ENCODE results near the gene SHC2. TPM values are rescaled to one million over a fixed set of nuclear protein-coding genes. Genes with fewer than 3 reads are reported as not detected.

The SHC2 gene
- total RNA-seq, 2 donors from 2014 or later = 119 to 137 TPM

- peak; percentile 90 for ATAC-seq
- intact Hi-C loops (cut with DNase I) = no loop called here
- WGBS, 2 donors = 2 to 18% methylated on average over 7 to 47 of the region's 48 CpGs
Measured at GRCh38 chr19:506404-507285, 45.8 kb upstream of the SHC2 start.

DNA sequence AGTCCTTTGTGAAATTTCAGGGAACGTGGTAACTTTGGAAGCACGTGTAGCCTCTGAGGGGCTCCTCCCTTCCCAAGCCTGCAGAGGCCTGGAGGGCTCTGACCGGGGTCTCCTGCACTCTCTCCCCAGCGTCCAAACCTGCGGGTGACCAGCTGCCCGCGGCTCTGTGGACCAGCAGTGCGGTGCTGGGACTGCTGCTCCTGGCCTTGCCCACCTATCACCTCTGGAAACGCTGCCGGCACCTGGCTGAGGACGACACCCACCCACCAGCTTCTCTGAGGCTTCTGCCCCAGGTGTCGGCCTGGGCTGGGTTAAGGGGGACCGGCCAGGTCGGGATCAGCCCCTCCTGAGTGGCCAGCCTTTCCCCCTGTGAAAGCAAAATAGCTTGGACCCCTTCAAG is 43.8 kb upstream of the SHC2 start:
- Histone ChIP-seq H3K9me3 (no peaks in the 10 kb centered on the region), H3K27me3 (peaks cover 0 to under 1% of the 10 kb centered on the region in 2 donors), H3K36me3 (replicated peaks in 1 of 2; ENCODE audit: insufficient read depth in 1 of 2, low read depth in 2 of 2) (no peaks in the 10 kb centered on the region), H3K4me1 (peaks cover 20% of the 10 kb centered on the region), H3K27ac (no peak overlapping the region), H3K4me3 (no peak overlapping the region)
- ATAC-seq = no peak
- TF ChIP-seq, protein P1, sequence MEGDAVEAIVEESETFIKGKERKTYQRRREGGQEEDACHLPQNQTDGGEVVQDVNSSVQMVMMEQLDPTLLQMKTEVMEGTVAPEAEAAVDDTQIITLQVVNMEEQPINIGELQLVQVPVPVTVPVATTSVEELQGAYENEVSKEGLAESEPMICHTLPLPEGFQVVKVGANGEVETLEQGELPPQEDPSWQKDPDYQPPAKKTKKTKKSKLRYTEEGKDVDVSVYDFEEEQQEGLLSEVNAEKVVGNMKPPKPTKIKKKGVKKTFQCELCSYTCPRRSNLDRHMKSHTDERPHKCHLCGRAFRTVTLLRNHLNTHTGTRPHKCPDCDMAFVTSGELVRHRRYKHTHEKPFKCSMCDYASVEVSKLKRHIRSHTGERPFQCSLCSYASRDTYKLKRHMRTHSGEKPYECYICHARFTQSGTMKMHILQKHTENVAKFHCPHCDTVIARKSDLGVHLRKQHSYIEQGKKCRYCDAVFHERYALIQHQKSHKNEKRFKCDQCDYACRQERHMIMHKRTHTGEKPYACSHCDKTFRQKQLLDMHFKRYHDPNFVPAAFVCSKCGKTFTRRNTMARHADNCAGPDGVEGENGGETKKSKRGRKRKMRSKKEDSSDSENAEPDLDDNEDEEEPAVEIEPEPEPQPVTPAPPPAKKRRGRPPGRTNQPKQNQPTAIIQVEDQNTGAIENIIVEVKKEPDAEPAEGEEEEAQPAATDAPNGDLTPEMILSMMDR (IDR thresholded peaks at IDR 0.05) = no peak
- no peak for TF ChIP-seq POLR2A (IDR thresholded peaks at IDR 0.05)
- intact Hi-C loops (cut with DNase I) = no loop called here
- 63 to 70% methylated on average over 2 to 5 of the region's 14 CpGs for WGBS, 2 donors
- DNase-seq = no peak

More at GRCh38 chr19:506404-507285, 45.8 kb upstream of the SHC2 start:
- H3K4me1 ChIP-seq = peaks cover 25% of the 10 kb centered on the region
- no peaks in the 10 kb centered on the region for H3K27me3 ChIP-seq
- TF ChIP-seq, protein P1 (IDR thresholded peaks at IDR 0.05) = peak; percentile 89 to 100 (median 98)
- TF ChIP-seq POLR2A (IDR thresholded peaks at IDR 0.05) = peak in 2 of 3 donors; percentile 55 to 57
- H3K9me3 ChIP-seq = no peaks in the 10 kb centered on the region
- DNase-seq = peak; percentile 99 to 100 (median 100)
- no peaks in the 10 kb centered on the region for H3K36me3 ChIP-seq (replicated peaks in 1 of 2; ENCODE audit: insufficient read depth in 1 of 2, low read depth in 2 of 2)
- peak overlapping the region; percentile 78 to 88 (median 84) for H3K27ac ChIP-seq
- peak overlapping the region; percentile 17 to 32 for H3K4me3 ChIP-seq

DNA sequence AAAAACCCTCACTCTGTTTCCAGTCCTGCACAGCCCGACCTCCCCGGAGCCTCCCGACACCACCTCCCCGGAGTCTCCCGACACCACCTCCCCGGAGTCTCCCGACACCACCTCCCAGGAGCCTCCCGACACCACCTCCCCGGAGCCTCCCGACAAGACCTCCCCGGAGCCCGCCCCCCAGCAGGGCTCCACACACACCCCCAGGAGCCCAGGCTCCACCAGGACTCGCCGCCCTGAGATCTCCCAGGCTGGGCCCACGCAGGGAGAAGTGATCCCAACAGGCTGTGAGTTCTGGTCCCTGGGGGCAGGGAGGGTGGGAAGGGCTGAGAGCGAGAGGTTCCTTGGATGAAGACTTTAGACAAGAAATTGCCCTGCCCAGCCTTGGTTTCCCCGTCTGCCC is 40.8 kb upstream of the SHC2 start:
- peaks cover 17% of the 10 kb centered on the region for H3K4me1 ChIP-seq
- H3K4me3 ChIP-seq = no peak overlapping the region
- WGBS, 2 donors = 73 to 76% methylated on average over 9 to 17 of the region's 17 CpGs
- TF ChIP-seq, protein P1 (IDR thresholded peaks at IDR 0.05) = no peak
- TF ChIP-seq POLR2A (IDR thresholded peaks at IDR 0.05) = no peak
- ATAC-seq (no peak), DNase-seq (no peak)
- H3K27me3 ChIP-seq = peaks cover 5 to 21% of the 10 kb centered on the region in 2 donors
- no peaks in the 10 kb centered on the region for H3K36me3 ChIP-seq (replicated peaks in 1 of 2; ENCODE audit: insufficient read depth in 1 of 2, low read depth in 2 of 2)
- H3K27ac ChIP-seq = no peak overlapping the region
- H3K9me3 ChIP-seq = no peaks in the 10 kb centered on the region
- intact Hi-C loops (cut with DNase I) = no loop called here

DNA sequence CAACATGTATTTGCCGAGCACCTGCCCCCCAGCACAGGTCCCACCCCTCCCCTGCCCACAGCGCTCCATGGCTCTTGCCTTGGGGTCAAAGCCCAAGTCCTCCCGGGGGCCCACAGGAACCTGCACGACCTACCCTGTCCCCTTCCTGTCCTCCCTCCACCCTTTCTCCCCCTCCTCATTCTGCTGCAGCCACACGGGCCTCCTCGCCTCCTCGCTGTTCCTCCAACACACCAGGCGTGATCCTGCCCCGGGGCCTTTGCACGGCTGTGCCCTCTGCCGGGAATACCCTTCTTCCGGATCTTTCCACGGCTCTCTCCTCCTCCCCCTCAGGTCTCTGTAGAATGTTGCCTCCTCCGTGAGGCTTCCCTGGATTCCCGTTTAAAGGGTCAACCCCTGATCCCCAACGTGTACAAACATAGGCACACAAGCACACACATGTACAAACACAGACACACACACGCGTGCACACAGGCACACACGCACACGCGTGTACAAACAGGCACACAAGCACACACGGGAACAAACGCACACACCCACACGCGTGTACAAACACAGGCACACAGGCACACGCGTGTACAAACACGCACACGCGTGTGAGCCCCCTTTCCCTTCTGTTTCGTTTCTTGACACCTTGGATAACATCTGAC is 38.3 kb upstream of the SHC2 start:
- 63 to 71% methylated on average over 30 to 31 of the region's 31 CpGs for WGBS, 2 donors
- TF ChIP-seq, protein P1 (IDR thresholded peaks at IDR 0.05) = no peak
- TF ChIP-seq POLR2A (IDR thresholded peaks at IDR 0.05) = no peak
- no peak overlapping the region for H3K4me3 ChIP-seq
- peaks cover 21% of the 10 kb centered on the region for H3K4me1 ChIP-seq
- intact Hi-C loops (cut with DNase I) = no loop called here
- ATAC-seq = no peak
- H3K27ac ChIP-seq = no peak overlapping the region
- DNase-seq = no peak
- no peaks in the 10 kb centered on the region for H3K9me3 ChIP-seq
- H3K36me3 ChIP-seq (replicated peaks in 1 of 2; ENCODE audit: insufficient read depth in 1 of 2, low read depth in 2 of 2) = no peaks in the 10 kb centered on the region
- peaks cover 5 to 32% of the 10 kb centered on the region in 2 donors for H3K27me3 ChIP-seq

All from body of pancreas (tissue), 4 donors.